Measurements from ENCODE around the gene SHROOM4.

DNA sequence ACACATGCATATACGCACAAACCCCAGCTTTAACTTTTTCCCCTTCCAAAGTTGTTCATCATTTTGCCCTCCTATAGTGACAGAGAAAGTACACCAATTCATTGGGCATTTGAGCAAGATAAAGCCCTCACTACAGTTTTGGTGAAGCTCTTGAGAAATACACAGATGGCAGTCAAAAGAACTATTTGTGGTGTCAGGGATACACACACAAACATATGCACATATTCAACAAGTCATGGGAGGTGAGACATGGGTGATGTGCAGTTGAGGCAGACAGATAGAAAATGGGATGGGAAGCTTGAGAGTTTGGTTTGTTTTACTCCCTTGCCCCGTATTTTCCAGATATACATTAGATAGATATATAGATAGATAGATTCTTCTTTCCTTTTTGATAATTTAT, 11.8 kb upstream of the SHROOM4 start:
- TF ChIP-seq POLR2A (IDR thresholded peaks at IDR 0.05) (no peak), EP300 (IDR thresholded peaks at IDR 0.05) (no peak)
- TF ChIP-seq, protein P1, sequence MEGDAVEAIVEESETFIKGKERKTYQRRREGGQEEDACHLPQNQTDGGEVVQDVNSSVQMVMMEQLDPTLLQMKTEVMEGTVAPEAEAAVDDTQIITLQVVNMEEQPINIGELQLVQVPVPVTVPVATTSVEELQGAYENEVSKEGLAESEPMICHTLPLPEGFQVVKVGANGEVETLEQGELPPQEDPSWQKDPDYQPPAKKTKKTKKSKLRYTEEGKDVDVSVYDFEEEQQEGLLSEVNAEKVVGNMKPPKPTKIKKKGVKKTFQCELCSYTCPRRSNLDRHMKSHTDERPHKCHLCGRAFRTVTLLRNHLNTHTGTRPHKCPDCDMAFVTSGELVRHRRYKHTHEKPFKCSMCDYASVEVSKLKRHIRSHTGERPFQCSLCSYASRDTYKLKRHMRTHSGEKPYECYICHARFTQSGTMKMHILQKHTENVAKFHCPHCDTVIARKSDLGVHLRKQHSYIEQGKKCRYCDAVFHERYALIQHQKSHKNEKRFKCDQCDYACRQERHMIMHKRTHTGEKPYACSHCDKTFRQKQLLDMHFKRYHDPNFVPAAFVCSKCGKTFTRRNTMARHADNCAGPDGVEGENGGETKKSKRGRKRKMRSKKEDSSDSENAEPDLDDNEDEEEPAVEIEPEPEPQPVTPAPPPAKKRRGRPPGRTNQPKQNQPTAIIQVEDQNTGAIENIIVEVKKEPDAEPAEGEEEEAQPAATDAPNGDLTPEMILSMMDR (IDR thresholded peaks at IDR 0.05) = no peak
